PC-3 (cell line): Measurements from ENCODE around the gene PYDC1.

Experiments
- EZH2 ChIP-seq: fragments of 300-600 bp; sonication (generic); IDR thresholded peaks from one replicate; pipeline ENCODE4 v1.6.1; 2017; ENCODE audit warnings: antibody characterized with exemption, mild to moderate bottlenecking, low read length; ENCODE audit not compliant: unreplicated experiment
- EZH2phosphoT487 ChIP-seq: fragments of 300-600 bp; sonication (generic); IDR thresholded peaks from 2 replicates; pipeline ENCODE4 v1.6.1; 2018; ENCODE audit warnings: mild to moderate bottlenecking, antibody characterized with exemption, low read length, borderline replicate concordance
- TF ChIP-seq, protein P1 (sequence below): fragments of 300-600 bp; sonication (generic); conservative IDR thresholded peaks from 2 replicates; pipeline ENCODE4 v1.5.1; 2017; ENCODE audit warnings: antibody characterized with exemption, low read depth, mild to moderate bottlenecking, low read length

- TF ChIP-seq, protein P1, sequence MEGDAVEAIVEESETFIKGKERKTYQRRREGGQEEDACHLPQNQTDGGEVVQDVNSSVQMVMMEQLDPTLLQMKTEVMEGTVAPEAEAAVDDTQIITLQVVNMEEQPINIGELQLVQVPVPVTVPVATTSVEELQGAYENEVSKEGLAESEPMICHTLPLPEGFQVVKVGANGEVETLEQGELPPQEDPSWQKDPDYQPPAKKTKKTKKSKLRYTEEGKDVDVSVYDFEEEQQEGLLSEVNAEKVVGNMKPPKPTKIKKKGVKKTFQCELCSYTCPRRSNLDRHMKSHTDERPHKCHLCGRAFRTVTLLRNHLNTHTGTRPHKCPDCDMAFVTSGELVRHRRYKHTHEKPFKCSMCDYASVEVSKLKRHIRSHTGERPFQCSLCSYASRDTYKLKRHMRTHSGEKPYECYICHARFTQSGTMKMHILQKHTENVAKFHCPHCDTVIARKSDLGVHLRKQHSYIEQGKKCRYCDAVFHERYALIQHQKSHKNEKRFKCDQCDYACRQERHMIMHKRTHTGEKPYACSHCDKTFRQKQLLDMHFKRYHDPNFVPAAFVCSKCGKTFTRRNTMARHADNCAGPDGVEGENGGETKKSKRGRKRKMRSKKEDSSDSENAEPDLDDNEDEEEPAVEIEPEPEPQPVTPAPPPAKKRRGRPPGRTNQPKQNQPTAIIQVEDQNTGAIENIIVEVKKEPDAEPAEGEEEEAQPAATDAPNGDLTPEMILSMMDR = no peak
- TF ChIP-seq EZH2 (no peak), EZH2phosphoT487 (no peak)
These were observed 18.6 kb downstream of the PYDC1 start for GRCh38 chr16:31198207-31198882.
